ENCODE results near the gene RAI1. TPM values are rescaled to one million over a fixed set of nuclear protein-coding genes. Genes with fewer than 3 reads are reported as not detected.

The RAI1 gene
- total and polyA plus RNA-seq, 12 donors, result 4.2 to 37.3 (median 26.9) TPM

GRCh38 chr17:17722081-17722905, 41.0 kb downstream of the RAI1 start:
- TF ChIP-seq CTCF (IDR thresholded peaks at IDR 0.05) (no peak), POLR2A (IDR thresholded peaks at IDR 0.05) (no peak)
- Histone ChIP-seq H3K36me3 (replicated peaks in 1 of 2) (no peaks in the 10 kb centered on the region), H3K27ac (peak overlapping the region in 2 of 5 donors; percentile 34 to 84), H3K4me1 (replicated peaks in 1 of 2) (peaks cover 43 to 58% of the 10 kb centered on the region in 2 donors), H3K27me3 (no peaks in the 10 kb centered on the region), H3K9me3 (replicated peaks in 1 of 3) (no peaks in the 10 kb centered on the region), H3K4me3 (peak overlapping the region in 1 of 4 donors; percentile 71)
- intact Hi-C loops (cut with DNase I), result no loop called here
- DNase-seq, result peak in 1 of 7 donors; percentile 75
- 29 to 56% (median 33%) methylated on average over 23 to 68 of the region's 68 CpGs for WGBS, 4 donors

DNA sequence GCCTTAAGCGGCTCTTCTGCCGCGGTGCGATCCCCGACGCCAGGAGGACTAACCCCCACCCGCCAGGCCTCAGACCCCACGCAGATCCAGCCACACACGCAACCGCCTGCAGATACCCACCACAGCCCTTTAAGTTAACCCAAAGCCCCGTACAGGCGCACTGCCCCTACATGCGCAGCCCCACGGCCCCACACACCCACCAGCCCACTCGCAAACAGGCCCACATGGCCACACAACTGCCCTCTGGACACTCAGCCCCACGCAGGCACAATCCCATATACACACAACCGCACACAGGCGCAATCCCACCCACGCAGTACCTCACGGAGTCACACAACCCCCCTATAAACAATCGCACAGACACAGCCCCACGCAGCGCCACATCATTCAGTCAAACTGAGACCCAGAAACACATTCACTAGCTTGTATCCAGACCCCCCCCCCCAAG, 41.7 kb downstream of the RAI1 start:
- 34 to 66% (median 43%) methylated on average over 11 to 23 of the region's 23 CpGs for WGBS, 4 donors
- DNase-seq, result no peak
- intact Hi-C loops (cut with DNase I), result no loop called here
- Histone ChIP-seq H3K4me1 (replicated peaks in 1 of 2) (peaks cover 44 to 61% of the 10 kb centered on the region in 2 donors), H3K9me3 (replicated peaks in 1 of 3) (no peaks in the 10 kb centered on the region), H3K4me3 (peak overlapping the region in 1 of 4 donors; percentile 71), H3K27ac (peak overlapping the region in 2 of 5 donors; percentile 65 to 84), H3K27me3 (no peaks in the 10 kb centered on the region), H3K36me3 (replicated peaks in 1 of 2) (no peaks in the 10 kb centered on the region)
- TF ChIP-seq POLR2A (IDR thresholded peaks at IDR 0.05), result no peak
- TF ChIP-seq CTCF (IDR thresholded peaks at IDR 0.05), result no peak

DNA sequence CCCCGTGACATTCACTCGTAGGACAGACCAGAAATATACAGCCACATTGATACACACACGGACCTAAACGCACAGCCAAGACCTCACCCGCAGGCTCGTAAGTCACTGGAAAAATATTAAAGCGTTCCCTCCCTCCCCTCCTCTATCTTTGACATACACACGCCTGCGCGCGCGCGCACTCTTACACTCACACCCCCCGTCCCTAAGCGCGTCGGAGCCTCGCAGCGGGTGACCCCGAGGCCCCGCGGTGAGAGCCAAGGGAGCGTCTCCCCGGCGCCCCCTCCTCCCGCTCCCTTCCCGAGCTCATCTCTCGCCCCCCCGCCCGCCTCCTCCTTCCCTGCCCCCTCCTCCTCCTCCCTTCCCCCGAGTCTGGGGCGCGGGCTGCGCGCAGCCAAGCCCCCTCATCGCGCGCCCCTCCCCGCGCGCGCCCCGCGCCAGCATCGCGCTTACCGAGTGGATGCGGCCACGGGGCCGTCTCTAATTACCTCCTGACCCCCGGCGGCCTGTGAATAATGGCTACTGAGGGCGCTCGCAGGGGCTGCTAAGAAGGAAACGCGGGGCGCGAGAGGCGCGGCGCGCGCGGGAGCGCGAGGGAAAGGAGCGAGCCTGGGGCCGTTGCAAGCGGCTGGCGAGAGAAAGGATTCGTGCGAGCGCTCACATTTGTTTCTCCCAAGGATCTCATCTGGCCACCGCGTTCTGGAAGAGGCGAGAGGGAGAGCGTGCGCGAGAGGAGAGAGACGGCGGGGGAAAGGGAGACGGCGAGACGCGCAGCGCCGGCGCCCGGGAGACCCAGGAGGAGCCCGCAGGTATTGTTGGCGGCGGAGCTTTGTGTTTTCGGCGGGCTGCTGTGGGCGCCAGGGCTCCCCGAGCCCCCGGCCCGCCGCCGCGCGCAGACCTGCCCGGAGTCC, 42.4 kb downstream of the RAI1 start:
- Histone ChIP-seq H3K36me3 (replicated peaks in 1 of 2) (no peaks in the 10 kb centered on the region), H3K4me1 (replicated peaks in 1 of 2) (peaks cover 44 to 65% of the 10 kb centered on the region in 2 donors), H3K4me3 (peak overlapping the region in 2 of 4 donors; percentile 20 to 71), H3K27ac (peak overlapping the region in 4 of 5 donors; percentile 1 to 84 (median 48)), H3K9me3 (replicated peaks in 1 of 3) (no peaks in the 10 kb centered on the region), H3K27me3 (no peaks in the 10 kb centered on the region)
- WGBS, 4 donors, result 1% methylated on average over 30 to 103 of the region's 103 CpGs
- intact Hi-C loops (cut with DNase I), result no loop called here
- TF ChIP-seq POLR2A (IDR thresholded peaks at IDR 0.05) (no peak), CTCF (IDR thresholded peaks at IDR 0.05) (no peak)
- DNase-seq, result peak in 3 of 7 donors; percentile 38 to 68 (median 57)

All from adrenal gland (tissue), 12 donors.